Smooth muscle cell (in vitro differentiated cells): ENCODE data around the gene RHEBL1. TPM values are rescaled to one million over a fixed set of nuclear protein-coding genes. Genes with fewer than 3 reads are reported as not detected.

Source experiments
- DNase-seq: peaks from one replicate; lab custom pipeline; 2025; ENCODE audit not compliant: unreplicated experiment; lab: John Stamatoyannopoulos, UW
- H2AFZ ChIP-seq: fragments of 200-600 bp; sonication (generic); 2 replicates; pipeline ENCODE4 v1.6.0; 2016; ENCODE audit warnings: antibody characterized with exemption, low read depth, mild to moderate bottlenecking
- H3F3A ChIP-seq: fragments of 200-600 bp; sonication (generic); 2 replicates; pipeline ENCODE4 v1.6.0; 2017; ENCODE audit warnings: antibody characterized with exemption, low read depth
- H3K27ac ChIP-seq: fragments of 200-600 bp; sonication (generic); 2 replicates; pipeline ENCODE4 v1.5.1; 2016; ENCODE audit warnings: low read depth, mild to moderate bottlenecking
- H3K27me3 ChIP-seq: fragments of 200-600 bp; sonication (generic); 2 replicates; pipeline ENCODE4 v1.6.1; 2016; ENCODE audit warnings: low read depth, mild to moderate bottlenecking
- H3K36me3 ChIP-seq: fragments of 200-600 bp; sonication (generic); 2 replicates; pipeline ENCODE4 v1.5.1; 2016; ENCODE audit warnings: low read depth
- H3K4me1 ChIP-seq: fragments of 200-600 bp; sonication (generic); 2 replicates; pipeline ENCODE4 v1.5.1; 2016; ENCODE audit warnings: low read depth
- H3K4me2 ChIP-seq: fragments of 200-600 bp; sonication (generic); 2 replicates; pipeline ENCODE4 v1.6.0; 2016; ENCODE audit warnings: mild to moderate bottlenecking
- H3K4me3 ChIP-seq: fragments of 200-600 bp; sonication (generic); 2 replicates; pipeline ENCODE4 v1.5.1; 2016; ENCODE audit warnings: mild to moderate bottlenecking
- H3K79me2 ChIP-seq: fragments of 200-600 bp; sonication (generic); 2 replicates; pipeline ENCODE4 v1.6.0; 2016; ENCODE audit warnings: low read depth, mild to moderate bottlenecking
- H3K9ac ChIP-seq: fragments of 200-600 bp; sonication (generic); 2 replicates; pipeline ENCODE4 v1.6.0; 2016; ENCODE audit warnings: low read depth
- H3K9me3 ChIP-seq: fragments of 200-600 bp; sonication (generic); replicated peaks from 2 replicates; pipeline ENCODE4 v1.5.1; 2016; ENCODE audit warnings: low read depth
- H4K20me1 ChIP-seq: fragments of 200-600 bp; sonication (generic); 2 replicates; pipeline ENCODE4 v1.6.0; 2016; ENCODE audit warnings: low read depth
- CTCF ChIP-seq: fragments of 200-600 bp; sonication (generic); IDR thresholded peaks from 2 replicates; pipeline ENCODE4 v1.5.1; 2017; ENCODE audit warnings: borderline replicate concordance, mild to moderate bottlenecking, antibody characterized with exemption; ENCODE audit not compliant: insufficient read depth, poor library complexity, severe bottlenecking
- WGBS: methylation state at CpG from one replicate; pipeline ENCODE4 v1.1.7; 2016; ENCODE audit warnings: low lambda C conversion rate; 5-methylcytosine and 5-hydroxymethylcytosine counted together
- polyA plus RNA-seq: library from polyadenylated mRNA; unstranded; fragments of >200 nt; fragmentation: Nextera tagmentation; extraction: Ambion mirVana; gene quantifications from 2 replicates; pipeline ENCODE4 v1.2.1, GENCODE V29; 2016
- total RNA-seq: library from RNA; depleted of rRNA; stranded (reverse); fragments of >200 nt; gene quantifications from 2 replicates; pipeline ENCODE4 v1.2.3, GENCODE V29; 2014

RHEBL1 gene
- total and polyA plus RNA-seq, 2 experiments from 2014 or later: 0.76 to 2.1 TPM

- Histone ChIP-seq H3K36me3 (peaks cover 3% of the 10 kb centered on the region), H4K20me1 (peaks cover 39% of the 10 kb centered on the region), H2AFZ (no peak overlapping the region), H3K4me1 (peaks cover 14% of the 10 kb centered on the region), H3K4me2 (no peak overlapping the region), H3K79me2 (no peaks in the 10 kb centered on the region), H3F3A (no peaks in the 10 kb centered on the region), H3K9ac (no peak overlapping the region), H3K4me3 (no peak overlapping the region), H3K9me3 (no peaks in the 10 kb centered on the region), H3K27me3 (peaks cover 34% of the 10 kb centered on the region), H3K27ac (no peak overlapping the region)
- WGBS: 91% methylated on average over 3 of the region's 3 CpGs
- no peak for DNase-seq
- TF ChIP-seq CTCF: no peak
Observed at GRCh38 chr12:49097381-49097780, 27.6 kb upstream of the RHEBL1 start.

- no peak for TF ChIP-seq CTCF
- WGBS: 87% methylated on average over 2 of the region's 2 CpGs
- H3K9me3 ChIP-seq: no peaks in the 10 kb centered on the region
Observed at GRCh38 chr12:49094975-49095365, 25.2 kb upstream of the RHEBL1 start.

GRCh38 chr12:49094160-49094974, 24.6 kb upstream of the RHEBL1 start, which contains the start of gene DHH:
TSS of gene DHH (minus strand) at chr12:49094801. CDS start at chr12:49094512, 289 bp downstream.
- Histone ChIP-seq H3K27ac (no peak within 1 kb of the TSS), H2AFZ (no peak within 1 kb of the TSS), H3K4me2 (peak within 1 kb of the TSS; percentile 48), H3K4me3 (no peak within 1 kb of the TSS), H3K27me3 (peaks cover 64% of the 10 kb centered on the region), H3K4me1 (peaks cover 33% of the 10 kb centered on the region), H3K36me3 (peaks cover 3% of the 10 kb centered on the region), H4K20me1 (peaks cover 24% of the 10 kb centered on the region), H3K9me3 (no peaks in the 10 kb centered on the region), H3F3A (no peaks in the 10 kb centered on the region), H3K79me2 (no peaks in the 10 kb centered on the region), H3K9ac (no peak within 1 kb of the TSS)
- TF ChIP-seq CTCF: no peak
- no peak for DNase-seq
- WGBS: 24% methylated on average over 49 of the region's 49 CpGs

More at GRCh38 chr12:49094975-49095365, 25.2 kb upstream of the RHEBL1 start:
- Histone ChIP-seq H3K4me3 (no peak overlapping the region), H3K27me3 (peaks cover 58% of the 10 kb centered on the region), H3F3A (no peaks in the 10 kb centered on the region), H3K4me1 (peaks cover 28% of the 10 kb centered on the region), H3K27ac (no peak overlapping the region), H3K79me2 (no peaks in the 10 kb centered on the region), H3K36me3 (peaks cover 3% of the 10 kb centered on the region), H4K20me1 (peaks cover 24% of the 10 kb centered on the region), H2AFZ (no peak overlapping the region), H3K9ac (no peak overlapping the region), H3K4me2 (peak overlapping the region; percentile 48)
- no peak for DNase-seq
